Esophagus mucosa (tissue), 1 donor: ENCODE data around the gene ANKRD33B. TPM values are rescaled to one million over a fixed set of nuclear protein-coding genes. Genes with fewer than 3 reads are reported as not detected.
"Not testable (repeated sequence)": the region's sequence is repeated elsewhere in the genome, so short reads cannot be mapped to it uniquely, and the experiment has no call there.

Experiments
- ATAC-seq: fragments of 200-7000 bp; cut with Tn5 transposase; one replicate; pipeline ENCODE4 v1.9.1; 2020
- total RNA-seq: library from RNA; stranded (reverse); gene quantifications from one replicate; pipeline ENCODE4 v1.2.4, GENCODE V29; 2023
- donor health status: DM: yes; HTN: yes; CAD: no.

Gene ANKRD33B
- total RNA-seq, 1 donor from 2014 or later: 0.68 TPM

GRCh38 chr5:10595293-10595671 is 31.4 kb downstream of the ANKRD33B start:
- ATAC-seq: peak; percentile 7

GRCh38 chr5:10595672-10596309 is 31.9 kb downstream of the ANKRD33B start:
- peak; percentile 91 for ATAC-seq

GRCh38 chr5:10596310-10596703 is 32.4 kb downstream of the ANKRD33B start:
- ATAC-seq: no peak

GRCh38 chr5:10596886-10597451 is 33.1 kb downstream of the ANKRD33B start:
- no peak for ATAC-seq

GRCh38 chr5:10599113-10599512 is 35.2 kb downstream of the ANKRD33B start:
- no peak for ATAC-seq

GRCh38 chr5:10599862-10600284 is 36.0 kb downstream of the ANKRD33B start:
- ATAC-seq: no peak

- peak; percentile 42 for ATAC-seq
Observed at GRCh38 chr5:10600626-10601245, 36.9 kb downstream of the ANKRD33B start.

GRCh38 chr5:10601246-10602030 is 37.6 kb downstream of the ANKRD33B start:
- ATAC-seq: peak; percentile 70

GRCh38 chr5:10602031-10602806 is 38.3 kb downstream of the ANKRD33B start:
- ATAC-seq: no peak

- no peak for ATAC-seq
Observed at GRCh38 chr5:10604975-10605374, 41.1 kb downstream of the ANKRD33B start.

GRCh38 chr5:10606632-10607022 is 42.8 kb downstream of the ANKRD33B start:
- not testable (repeated sequence) for ATAC-seq

- ATAC-seq: peak; percentile 53
Observed at GRCh38 chr5:10607023-10607665, 43.3 kb downstream of the ANKRD33B start.

- ATAC-seq: peak; percentile 28
Observed at GRCh38 chr5:10607666-10608073, 43.8 kb downstream of the ANKRD33B start.

GRCh38 chr5:10608081-10608480 is 44.2 kb downstream of the ANKRD33B start:
- ATAC-seq: not testable (repeated sequence)

- no peak for ATAC-seq
Observed at GRCh38 chr5:10610058-10610457, 46.2 kb downstream of the ANKRD33B start.

GRCh38 chr5:10611290-10611689 is 47.4 kb downstream of the ANKRD33B start:
- no peak for ATAC-seq

GRCh38 chr5:10612251-10612650 is 48.4 kb downstream of the ANKRD33B start:
- no peak for ATAC-seq

GRCh38 chr5:10615693-10616092 is 51.8 kb downstream of the ANKRD33B start:
- no peak for ATAC-seq

GRCh38 chr5:10617103-10617502 is 53.2 kb downstream of the ANKRD33B start:
- no peak for ATAC-seq

- ATAC-seq: no peak
Observed at GRCh38 chr5:10618311-10618710, 54.4 kb downstream of the ANKRD33B start.

GRCh38 chr5:10619649-10620048 is 55.8 kb downstream of the ANKRD33B start:
- no peak for ATAC-seq

- no peak for ATAC-seq
Observed at GRCh38 chr5:10620346-10620745, 56.5 kb downstream of the ANKRD33B start.
